ENCODE results near the gene LRRC43. TPM values are rescaled to one million over a fixed set of nuclear protein-coding genes. Genes with fewer than 3 reads are reported as not detected.
A peak's percentile ranks its signal among the peaks of the same experiment; 100 is the strongest.

Gene LRRC43
- total RNA-seq, 4 donors from 2014 or later, result 0.64 TPM; not detected in 3

DNA sequence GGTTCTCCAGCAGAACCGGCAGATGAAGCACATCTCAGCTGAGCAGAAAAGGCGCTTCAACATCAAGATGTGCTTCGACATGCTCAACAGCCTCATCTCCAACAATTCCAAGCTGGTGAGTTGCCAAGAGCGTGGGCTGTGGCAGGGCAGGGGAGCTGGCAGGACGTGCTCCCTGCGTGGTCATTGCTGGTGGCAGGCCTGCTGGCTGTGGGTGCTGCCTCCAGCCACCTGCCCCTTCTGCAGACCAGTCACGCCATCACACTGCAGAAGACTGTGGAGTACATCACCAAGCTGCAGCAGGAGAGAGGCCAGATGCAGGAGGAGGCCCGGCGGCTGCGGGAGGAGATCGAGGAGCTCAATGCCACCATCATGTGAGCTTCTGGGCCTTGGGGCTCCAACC lies 44.7 kb upstream of the LRRC43 start:
- no peaks in the 10 kb centered on the region for H3K9me3 ChIP-seq
- H3K27ac ChIP-seq, result no peak overlapping the region
- H3K27me3 ChIP-seq, result no peaks in the 10 kb centered on the region
- in situ Hi-C loops (cut with MboI; ENCODE audit: low pct_ligation_motif_present in 1 of 4, low pct_unique_long_range_greater_than_20kb in 1 of 4, low sequenced_read_pairs in 3 of 4), result loop anchor here in 1 of 4 donors (10.0 kb wide), 1 partner anchor 47 kb away; the partner anchor contains the start of gene LRRC43
- no peaks in the 10 kb centered on the region for H3K4me1 ChIP-seq
- H3K36me3 ChIP-seq, result peaks cover 0 to 87% (median 36%) of the 10 kb centered on the region in 4 donors
- no peak for DNase-seq
- 85% methylated on average over 11 of the region's 11 CpGs; no CpG with 5 or more reads in 1 of the 2 donors for WGBS, 2 donors (ENCODE audit: low coverage in 1 of 2)
- TF ChIP-seq, protein P1, sequence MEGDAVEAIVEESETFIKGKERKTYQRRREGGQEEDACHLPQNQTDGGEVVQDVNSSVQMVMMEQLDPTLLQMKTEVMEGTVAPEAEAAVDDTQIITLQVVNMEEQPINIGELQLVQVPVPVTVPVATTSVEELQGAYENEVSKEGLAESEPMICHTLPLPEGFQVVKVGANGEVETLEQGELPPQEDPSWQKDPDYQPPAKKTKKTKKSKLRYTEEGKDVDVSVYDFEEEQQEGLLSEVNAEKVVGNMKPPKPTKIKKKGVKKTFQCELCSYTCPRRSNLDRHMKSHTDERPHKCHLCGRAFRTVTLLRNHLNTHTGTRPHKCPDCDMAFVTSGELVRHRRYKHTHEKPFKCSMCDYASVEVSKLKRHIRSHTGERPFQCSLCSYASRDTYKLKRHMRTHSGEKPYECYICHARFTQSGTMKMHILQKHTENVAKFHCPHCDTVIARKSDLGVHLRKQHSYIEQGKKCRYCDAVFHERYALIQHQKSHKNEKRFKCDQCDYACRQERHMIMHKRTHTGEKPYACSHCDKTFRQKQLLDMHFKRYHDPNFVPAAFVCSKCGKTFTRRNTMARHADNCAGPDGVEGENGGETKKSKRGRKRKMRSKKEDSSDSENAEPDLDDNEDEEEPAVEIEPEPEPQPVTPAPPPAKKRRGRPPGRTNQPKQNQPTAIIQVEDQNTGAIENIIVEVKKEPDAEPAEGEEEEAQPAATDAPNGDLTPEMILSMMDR (IDR thresholded peaks at IDR 0.05), result no peak
- TF ChIP-seq POLR2A (IDR thresholded peaks at IDR 0.05) (no peak), POLR2AphosphoS5 (IDR thresholded peaks at IDR 0.05) (peak in 1 of 3 donors; percentile 17)
- intact Hi-C loops (cut with DNase I; ENCODE audit: low total_unique reads), result no loop called here
- no peak overlapping the region for H3K4me3 ChIP-seq

GRCh38 chr12:122138616-122139015 lies 44.3 kb upstream of the LRRC43 start:
- no peaks in the 10 kb centered on the region for H3K4me1 ChIP-seq
- no peak for DNase-seq
- no peak overlapping the region for H3K27ac ChIP-seq
- no peak for TF ChIP-seq POLR2A (IDR thresholded peaks at IDR 0.05)
- TF ChIP-seq EP300 (IDR thresholded peaks at IDR 0.05; ENCODE audit: low read depth), result no peak
- TF ChIP-seq, protein P1 (IDR thresholded peaks at IDR 0.05), result no peak
- TF ChIP-seq POLR2AphosphoS5 (IDR thresholded peaks at IDR 0.05), result no peak
- peaks cover 0 to 83% (median 38%) of the 10 kb centered on the region in 4 donors for H3K36me3 ChIP-seq
- H3K4me3 ChIP-seq, result no peak overlapping the region
- no peaks in the 10 kb centered on the region for H3K27me3 ChIP-seq
- H3K9me3 ChIP-seq, result no peaks in the 10 kb centered on the region
- in situ Hi-C loops (cut with MboI; ENCODE audit: low pct_ligation_motif_present in 1 of 4, low pct_unique_long_range_greater_than_20kb in 1 of 4, low sequenced_read_pairs in 3 of 4) (loop anchor here in 1 of 4 donors (10.0 kb wide), 1 partner anchor 46 kb away; the partner anchor contains the start of gene LRRC43), intact Hi-C loops (cut with DNase I; ENCODE audit: low total_unique reads) (no loop called here)
- 82 to 91% methylated on average over 3 to 11 of the region's 11 CpGs for WGBS, 2 donors (ENCODE audit: low coverage in 1 of 2)

DNA sequence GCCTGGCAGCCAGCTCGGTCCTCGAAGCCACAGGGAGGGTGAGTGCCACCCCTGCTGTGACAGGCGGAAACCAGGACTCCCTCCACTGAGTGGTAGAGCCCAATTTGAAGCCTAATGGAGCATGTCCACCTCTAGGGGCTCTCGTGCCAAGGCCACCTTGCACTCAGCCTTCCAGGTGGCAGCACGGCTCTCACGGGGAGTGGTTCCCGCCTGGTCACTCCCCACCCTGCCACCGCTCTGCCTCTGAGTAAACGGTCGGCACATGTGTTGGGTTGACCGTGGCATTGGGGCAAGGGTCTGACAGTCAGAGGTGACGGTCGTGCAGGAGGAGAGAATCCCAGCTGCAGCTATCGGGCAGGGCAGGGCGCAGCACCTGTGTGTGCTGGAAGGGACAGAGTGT lies 43.7 kb upstream of the LRRC43 start:
- no peak overlapping the region for H3K27ac ChIP-seq
- WGBS, 2 donors (ENCODE audit: low coverage in 1 of 2), result 89% methylated on average over 15 of the region's 15 CpGs; no CpG with 5 or more reads in 1 of the 2 donors
- no peak overlapping the region for H3K4me3 ChIP-seq
- H3K27me3 ChIP-seq, result no peaks in the 10 kb centered on the region
- DNase-seq, result no peak
- intact Hi-C loops (cut with DNase I; ENCODE audit: low total_unique reads) (no loop called here), in situ Hi-C loops (cut with MboI; ENCODE audit: low pct_ligation_motif_present in 1 of 4, low pct_unique_long_range_greater_than_20kb in 1 of 4, low sequenced_read_pairs in 3 of 4) (loop anchor here in 1 of 4 donors (10.0 kb wide), 1 partner anchor 46 kb away; the partner anchor contains the start of gene LRRC43)
- TF ChIP-seq, protein P1 (IDR thresholded peaks at IDR 0.05), result no peak
- no peak for TF ChIP-seq EP300 (IDR thresholded peaks at IDR 0.05; ENCODE audit: low read depth)
- TF ChIP-seq POLR2A (IDR thresholded peaks at IDR 0.05), result no peak
- no peak for TF ChIP-seq POLR2AphosphoS5 (IDR thresholded peaks at IDR 0.05)
- H3K9me3 ChIP-seq, result no peaks in the 10 kb centered on the region
- H3K4me1 ChIP-seq, result no peaks in the 10 kb centered on the region
- H3K36me3 ChIP-seq, result peaks cover 0 to 77% (median 38%) of the 10 kb centered on the region in 4 donors

- intact Hi-C loops (cut with DNase I; ENCODE audit: low total_unique reads) (no loop called here), in situ Hi-C loops (cut with MboI; ENCODE audit: low pct_ligation_motif_present in 1 of 4, low pct_unique_long_range_greater_than_20kb in 1 of 4, low sequenced_read_pairs in 3 of 4) (loop anchor here in 1 of 4 donors (10.0 kb wide), 1 partner anchor 45 kb away; the partner anchor contains the start of gene LRRC43)
- H3K36me3 ChIP-seq, result peaks cover 0 to 71% (median 36%) of the 10 kb centered on the region in 4 donors
- H3K9me3 ChIP-seq, result no peaks in the 10 kb centered on the region
- no peaks in the 10 kb centered on the region for H3K4me1 ChIP-seq
- no peak for DNase-seq
- no peak overlapping the region for H3K27ac ChIP-seq
- 64 to 72% methylated on average over 6 to 8 of the region's 8 CpGs for WGBS, 2 donors (ENCODE audit: low coverage in 1 of 2)
- no peak overlapping the region for H3K4me3 ChIP-seq
- no peaks in the 10 kb centered on the region for H3K27me3 ChIP-seq
- TF ChIP-seq POLR2A (IDR thresholded peaks at IDR 0.05) (no peak), EP300 (IDR thresholded peaks at IDR 0.05; ENCODE audit: low read depth) (no peak), POLR2AphosphoS5 (IDR thresholded peaks at IDR 0.05) (no peak)
- TF ChIP-seq, protein P1 (IDR thresholded peaks at IDR 0.05), result no peak
Observed at GRCh38 chr12:122139941-122140340, 43.0 kb upstream of the LRRC43 start.
